ENCODE data around the gene BTBD2.

The BTBD2 gene

DNA sequence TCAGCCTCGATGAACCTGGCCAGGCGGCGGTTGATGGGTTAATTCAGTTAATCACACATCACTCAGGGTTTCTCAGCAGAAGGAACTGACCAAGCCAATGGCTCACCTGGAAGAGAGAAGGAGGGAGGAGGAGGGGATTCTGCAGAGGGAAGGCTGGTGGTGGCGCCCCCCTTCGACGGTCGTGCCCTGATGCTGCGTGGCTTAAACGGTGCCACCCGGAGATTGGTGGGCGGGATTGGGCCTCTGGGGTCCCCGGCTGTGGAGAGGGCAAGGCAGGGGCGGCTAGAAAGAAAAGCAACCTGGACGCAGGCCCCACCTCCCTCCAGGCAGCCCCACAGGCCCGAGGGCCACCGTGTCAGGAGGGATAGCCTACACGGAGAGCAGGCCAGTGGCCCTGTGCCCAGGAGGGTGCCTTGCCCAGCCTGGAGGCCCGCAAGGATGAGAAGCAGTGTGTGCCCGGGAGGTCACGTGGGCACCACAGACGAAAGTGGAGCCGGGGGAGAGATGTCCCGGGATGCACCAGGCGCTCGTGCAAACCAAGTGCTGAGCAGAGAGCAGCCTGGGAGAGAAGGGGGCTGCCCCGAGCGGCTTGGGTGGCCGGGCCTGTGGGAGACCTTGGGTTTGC is 58.5 kb downstream of the BTBD2 start:
- DNase-seq = no peak

DNA sequence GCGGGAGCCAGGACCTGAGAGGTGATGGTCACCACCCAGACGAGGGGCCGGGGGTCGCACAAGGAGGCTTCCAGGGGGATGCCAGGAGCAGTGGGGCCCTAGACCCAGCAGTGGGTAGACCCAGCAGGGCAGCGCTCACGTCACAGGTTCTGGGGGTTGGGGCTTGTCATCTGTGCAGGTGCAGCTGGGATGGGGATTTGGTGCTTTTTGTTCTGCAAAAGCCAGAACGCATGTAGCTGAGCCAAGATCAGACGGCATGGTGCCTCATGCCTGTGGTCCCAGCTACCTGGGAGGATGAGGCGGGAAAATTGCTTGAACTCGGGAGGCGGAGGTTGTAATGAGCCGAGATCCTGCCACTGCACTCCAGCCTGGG is 59.4 kb downstream of the BTBD2 start:
- no peak for DNase-seq

DNA sequence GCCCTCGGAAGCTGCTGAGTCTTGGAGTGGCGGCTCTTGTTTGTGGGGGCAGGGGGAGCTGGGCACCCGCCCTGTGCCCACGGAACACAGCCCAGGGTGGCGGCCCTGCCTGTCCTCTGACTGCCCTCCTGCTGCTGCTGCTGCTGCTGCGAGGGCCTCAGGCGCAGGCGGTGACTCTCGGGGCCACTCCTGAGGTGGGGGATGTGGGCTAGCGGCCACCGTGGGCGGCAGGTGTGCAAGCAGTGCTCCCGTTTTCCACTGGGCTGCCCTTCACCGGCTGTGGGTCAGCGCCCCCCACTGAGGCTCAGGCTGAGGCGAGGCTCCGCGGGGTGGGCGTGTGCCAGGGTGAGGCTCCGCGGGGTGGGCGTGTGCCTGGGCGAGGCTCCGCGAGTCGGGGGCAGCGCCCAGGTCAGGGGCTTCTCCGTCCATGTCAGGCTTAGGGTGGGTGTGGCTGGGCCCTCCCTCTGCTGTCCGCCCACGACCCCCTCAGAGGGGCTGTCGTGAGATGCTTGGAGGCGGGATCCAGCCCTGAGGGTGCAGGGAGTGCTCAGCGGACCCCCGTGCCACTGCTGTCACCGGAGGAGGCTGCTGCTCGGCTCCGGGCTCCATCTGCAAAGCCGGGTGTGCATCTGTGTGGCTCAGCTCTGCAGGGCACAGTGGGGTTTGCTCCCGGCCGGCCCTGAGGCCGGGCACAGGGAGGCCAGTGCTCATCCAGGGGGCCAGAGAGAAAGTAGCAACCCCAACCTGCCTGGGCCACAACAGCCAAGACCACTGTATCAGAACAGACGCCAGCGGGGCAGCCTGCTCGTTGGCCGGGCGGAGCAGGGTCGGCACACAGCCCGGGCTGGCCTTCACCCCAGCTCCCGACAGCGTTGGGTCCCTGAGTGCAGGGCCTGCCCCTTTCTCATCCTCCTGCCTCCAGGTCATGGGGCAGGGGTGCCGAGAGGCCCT is 60.1 kb downstream of the BTBD2 start:
- no peak for DNase-seq

DNA sequence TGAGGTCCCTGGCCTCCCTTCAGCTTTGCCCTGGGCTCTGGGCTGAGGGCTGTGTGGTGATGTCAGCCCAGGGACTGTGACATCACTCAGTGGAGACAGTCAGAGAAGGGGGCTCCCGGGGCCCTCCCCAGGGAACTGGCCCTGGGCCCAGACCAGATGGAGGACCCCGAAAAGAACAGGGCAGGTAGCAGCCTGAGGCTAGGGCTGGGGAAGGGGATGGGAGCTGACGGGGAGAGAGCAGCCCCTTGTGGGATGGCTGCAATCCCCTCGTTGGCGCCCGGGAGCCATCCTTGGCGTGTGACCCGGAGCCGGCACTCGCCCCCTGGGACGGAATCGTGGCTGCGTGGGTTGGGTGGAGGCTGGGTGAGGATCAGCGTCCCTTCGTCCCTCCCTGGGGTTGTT is 61.0 kb downstream of the BTBD2 start:
- DNase-seq = no peak

DNA sequence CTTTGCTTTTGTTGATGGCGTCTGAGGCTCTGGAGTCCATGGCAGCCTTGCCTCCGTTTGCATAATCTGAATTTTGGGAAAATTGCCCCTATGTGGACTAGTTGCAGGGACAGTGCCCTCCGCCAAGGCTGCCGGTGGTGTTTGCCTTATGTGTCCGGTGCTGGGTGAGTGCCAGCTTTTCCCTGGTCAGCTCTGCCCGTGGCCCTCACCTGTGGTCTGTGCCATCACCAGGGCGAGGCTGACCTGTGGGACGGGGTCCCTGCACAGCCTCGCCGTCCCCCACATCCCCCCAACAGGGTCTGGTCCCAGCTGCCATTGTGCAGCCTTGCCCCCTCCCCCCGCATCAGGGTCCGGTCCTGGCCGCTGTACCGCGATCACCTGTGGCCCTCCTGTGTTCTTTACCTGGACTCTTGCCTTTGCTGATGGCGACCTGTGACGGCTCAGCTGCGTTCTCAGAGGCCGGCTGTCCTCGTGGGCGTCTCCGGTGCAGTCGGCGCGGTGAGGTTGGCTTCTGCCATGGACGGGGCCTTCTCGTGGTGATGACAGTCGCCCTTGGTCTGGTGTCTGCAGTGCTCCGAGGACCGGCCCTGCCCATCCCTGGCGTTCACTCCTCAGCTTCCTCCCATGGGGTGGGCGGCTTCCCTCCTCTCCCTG is 61.9 kb downstream of the BTBD2 start:
- no peak for DNase-seq

DNA sequence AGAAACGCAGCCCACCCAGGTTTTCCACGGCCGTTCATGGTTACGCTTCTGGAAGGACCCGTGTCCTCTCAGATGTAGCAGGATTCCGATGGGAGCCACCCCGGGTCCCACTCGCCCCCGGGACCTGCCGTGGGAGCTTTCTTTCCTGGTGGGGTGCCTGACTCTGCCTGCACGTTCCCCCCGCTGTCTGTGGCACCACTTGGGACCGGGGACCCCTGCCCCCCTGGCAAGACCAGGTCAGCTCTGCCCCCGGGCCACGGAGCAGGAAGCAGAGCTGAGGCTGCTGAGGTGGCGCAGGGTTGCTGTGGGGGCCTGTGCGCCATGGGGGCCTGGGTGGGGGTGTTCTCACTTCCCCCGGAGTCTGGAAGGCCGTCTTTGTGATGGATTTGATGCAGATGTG is 62.5 kb downstream of the BTBD2 start:
- DNase-seq = no peak

DNA sequence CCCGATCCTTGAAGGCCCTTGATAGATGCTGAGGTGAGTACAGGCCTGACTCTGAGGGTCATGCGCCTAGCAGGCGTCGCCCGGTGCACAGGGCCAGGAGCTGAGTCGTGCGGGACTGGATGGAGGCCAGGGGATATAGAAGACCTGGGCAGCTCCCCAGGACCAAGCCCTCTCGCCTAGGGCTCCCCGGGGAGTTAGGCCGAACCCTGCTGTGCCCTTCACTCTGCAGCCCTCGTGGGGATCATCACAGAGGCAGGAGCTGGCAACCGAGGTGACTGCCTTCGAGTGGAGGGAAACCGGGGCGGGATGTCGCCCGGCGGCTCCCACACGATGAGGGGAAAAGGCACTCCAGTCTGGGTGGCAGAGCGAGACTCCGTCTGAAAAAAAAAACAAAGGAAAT is 62.9 kb downstream of the BTBD2 start:
- no peak for DNase-seq

DNA sequence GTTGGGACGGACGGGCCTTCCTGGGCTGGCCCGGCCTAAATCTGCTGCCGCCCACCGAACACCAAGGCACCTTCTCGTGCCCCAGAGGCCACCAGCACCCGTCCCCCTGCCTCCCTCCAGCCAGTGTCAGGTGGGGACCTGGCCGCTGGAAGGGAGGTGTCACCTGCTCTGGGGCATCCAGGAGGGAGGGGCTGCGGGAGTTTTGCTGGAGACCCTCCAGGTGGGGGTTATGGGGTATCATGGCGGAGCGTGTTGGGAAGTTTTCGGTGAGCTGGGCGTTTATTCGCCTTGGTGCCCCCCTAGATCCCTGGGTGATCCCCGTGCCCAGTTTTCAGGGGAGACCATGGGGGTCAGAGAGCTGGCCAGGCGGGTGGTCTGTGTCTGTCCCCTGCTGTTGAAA is 64.9 kb downstream of the BTBD2 start:
- DNase-seq = no peak

DNA sequence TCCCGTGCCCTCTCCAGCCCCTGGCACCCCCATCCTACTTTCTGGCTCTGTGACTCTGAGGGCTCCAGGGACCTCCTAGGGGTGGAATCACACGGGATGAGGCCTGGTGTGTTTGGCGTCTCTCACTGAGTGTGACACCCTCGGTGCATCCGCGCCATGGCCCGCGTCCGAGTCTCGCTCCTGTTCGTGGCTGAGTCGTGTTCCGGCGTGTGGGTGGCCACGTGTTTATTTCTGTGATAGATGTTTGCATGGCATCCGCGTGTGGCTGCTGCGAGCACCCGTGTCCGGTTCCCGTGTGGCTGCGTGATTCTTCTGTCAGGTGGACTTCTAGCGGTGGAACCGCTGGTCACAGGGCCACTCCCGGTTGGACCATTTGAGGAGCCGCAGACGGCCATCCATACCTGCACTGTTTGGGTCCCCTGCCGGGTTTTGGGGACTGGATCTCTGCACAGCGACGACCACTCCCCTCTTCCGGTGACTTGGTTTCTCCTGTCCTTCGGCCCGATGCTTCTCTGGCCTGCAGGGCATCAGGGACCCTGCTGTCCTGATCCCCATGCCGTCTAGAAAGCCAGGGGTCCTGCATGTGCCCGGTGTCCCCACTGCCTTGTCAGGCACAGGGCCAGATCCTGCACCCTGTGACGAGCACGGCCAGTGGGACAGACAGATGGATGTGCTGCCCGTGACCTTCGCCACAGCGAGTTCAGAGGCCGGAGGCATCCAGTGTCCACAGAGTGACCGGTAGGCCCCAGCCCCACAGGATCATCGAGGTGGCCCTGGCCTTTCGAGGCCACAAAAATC is 66.0 kb downstream of the BTBD2 start:
- DNase-seq = no peak

DNA sequence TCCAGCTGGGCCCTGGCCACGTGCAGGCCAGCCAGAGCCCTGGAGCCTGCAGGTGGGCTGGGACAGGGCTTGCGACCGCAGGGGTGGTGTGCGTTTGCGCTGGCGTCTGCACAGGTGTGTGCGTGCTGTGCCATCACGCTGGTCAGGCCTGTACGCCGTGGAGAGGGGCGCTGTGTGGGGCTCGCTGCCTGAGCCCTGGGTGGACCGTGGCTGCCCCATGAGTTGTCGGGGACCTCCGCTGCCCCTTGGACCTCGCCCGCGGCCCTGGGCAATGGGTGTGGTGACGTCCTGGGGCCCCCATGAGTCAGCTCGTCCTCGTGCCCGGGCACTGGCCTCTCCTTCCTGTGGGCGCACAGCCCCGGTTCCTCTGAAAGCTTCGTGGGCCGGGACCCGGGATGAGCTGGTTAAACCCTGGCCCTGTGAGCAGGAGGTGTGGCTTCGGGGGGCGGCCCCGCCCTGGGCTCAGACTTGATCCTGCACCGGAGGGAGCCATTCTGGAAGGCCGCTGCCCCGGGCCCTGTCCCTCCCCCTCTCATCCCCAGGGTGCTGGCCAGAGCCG is 67.8 kb downstream of the BTBD2 start:
- no peak for DNase-seq

DNA sequence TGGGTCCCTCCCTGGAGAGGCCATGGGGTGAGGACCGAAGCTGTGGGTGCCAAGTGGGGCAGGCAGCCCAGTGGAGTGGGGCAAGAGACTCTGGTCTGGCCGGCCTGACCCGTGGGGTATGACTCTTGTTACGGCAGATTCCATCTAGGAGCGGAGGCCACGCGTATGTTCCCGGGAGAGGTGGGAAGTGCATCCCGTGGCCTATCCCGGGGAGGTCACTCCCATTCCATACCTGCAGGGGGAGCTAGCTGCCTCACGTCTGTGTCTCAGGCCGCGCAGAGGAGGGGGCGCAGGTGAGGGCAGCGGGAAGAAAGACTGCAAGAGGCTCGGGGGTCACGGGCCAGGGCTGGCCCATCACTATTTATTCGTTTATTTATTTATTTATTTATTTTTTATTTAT is 69.6 kb downstream of the BTBD2 start:
- no peak for DNase-seq

DNA sequence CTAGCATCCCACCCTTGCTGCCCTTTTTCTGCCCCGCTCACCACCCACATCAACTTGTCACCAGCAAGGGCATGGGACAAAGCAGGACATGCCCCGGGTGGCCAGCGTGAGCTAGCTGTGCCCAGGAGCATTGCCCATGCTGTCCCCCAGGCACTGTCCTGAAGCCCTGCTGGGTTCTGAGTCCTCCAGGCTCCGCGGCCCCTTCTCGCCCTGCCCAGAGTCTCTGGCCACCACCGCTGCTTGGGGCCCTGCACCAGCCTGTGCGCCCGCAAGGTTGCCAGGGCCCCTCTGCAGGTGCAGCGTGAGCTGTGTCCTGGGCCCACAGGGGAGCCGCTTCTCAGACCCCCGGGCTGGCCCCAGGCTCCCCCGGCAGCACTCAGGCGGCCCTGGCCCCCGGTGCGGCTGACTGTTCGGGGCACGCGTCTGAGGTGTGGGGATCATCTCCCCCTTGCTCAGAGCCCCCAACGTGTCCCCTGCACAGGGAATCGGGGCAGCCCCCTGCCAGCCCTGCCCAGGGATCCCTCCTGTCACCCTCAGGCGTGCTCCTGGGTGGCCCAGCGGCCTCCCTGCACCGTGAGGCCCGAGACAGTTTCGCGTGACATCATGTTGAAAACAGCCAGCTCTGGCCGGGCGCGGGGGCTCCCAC is 70.5 kb downstream of the BTBD2 start:
- DNase-seq = no peak

DNA sequence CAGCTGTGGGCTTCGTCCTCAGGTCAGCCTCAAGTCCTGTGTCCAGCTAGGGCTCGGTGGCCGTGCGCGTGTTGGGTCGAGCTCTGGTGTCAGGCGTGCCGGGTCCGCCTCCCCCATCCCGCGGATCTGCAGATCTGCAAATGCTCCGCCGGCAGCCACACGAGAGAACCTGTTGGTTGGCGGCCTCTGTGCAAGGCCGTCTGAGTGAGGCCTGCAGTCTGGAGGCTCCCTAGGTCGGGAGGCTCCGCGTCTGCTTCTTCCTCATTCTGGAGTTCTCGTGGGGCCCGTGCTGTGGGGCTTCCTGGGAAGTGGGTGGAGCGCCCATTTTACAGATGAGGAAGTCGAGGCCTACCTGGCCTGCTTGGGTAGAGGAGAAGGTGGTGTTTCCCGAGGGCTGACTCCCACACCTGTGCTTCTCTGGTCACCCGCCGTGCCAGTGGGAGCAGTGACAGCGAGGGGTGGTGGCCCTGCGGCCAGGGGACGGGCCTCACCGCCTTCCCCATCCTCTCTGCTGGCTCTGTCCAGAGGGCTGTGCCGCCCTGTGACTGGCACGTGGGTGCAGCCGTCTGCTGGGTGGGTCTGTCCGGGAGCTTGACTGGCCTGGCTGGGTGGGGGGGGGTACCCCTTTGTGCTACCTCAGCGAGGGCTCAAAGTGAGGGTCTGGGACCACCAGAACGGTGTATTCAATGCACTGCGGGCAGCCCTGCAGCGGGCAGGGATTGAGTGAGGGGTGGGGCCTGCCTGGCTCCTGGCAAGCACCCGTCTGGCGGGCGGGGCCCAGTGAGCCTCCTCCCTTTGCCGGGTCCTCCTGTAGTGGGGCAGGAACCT is 71.2 kb downstream of the BTBD2 start:
- no peak for DNase-seq

DNA sequence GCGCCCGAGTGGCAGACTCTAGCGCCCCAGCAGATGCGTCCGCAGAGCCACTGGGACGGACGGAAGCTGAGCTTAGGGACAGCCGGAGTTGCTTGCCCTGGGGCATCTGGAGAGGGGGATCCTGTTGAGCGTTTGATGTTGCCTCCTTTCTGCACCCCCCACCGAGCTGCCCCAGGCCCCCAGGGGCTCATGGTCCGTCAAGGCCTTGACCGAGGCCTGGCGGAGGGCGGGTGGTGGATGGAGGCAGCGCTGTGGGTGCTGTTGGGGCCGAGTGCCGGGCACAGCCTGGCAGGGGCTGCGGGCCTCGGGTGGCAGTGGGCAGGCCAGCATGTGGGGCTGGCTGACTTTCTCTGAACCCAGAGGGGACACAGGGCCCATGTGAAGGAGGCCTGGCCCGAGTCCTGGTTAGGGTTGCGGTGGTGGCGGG is 71.8 kb downstream of the BTBD2 start:
- DNase-seq = no peak

DNA sequence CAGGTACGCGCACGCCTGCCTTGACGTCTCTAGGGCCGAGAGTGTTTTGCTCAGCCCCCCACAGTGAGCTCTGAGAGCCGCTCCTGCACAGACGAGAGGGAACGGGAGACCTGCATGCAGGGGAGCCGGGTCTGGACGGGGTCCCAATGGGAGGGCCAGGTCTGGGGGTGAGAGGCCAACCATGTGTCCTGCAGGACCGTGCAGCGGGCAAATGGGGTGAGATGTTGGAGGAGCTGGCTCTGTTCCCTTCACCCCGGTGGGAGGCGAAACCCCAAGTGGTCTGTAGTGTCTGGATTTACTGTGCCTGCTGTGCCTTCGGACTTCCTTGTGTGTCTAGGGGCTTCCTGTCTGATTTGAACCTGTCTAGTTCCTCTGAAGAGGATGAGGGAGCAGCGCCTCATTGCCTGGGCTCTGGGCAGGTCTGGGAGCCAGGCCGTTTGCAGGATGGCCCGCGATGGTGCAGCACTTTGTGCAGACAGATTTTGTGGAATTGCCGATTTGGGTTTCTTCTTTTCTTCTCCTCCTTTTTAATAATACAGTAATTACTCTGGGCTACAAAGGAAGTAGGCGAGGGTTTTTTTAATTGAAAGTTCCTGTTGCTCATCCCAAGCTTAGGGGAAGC is 72.5 kb downstream of the BTBD2 start:
- DNase-seq = no peak

DNA sequence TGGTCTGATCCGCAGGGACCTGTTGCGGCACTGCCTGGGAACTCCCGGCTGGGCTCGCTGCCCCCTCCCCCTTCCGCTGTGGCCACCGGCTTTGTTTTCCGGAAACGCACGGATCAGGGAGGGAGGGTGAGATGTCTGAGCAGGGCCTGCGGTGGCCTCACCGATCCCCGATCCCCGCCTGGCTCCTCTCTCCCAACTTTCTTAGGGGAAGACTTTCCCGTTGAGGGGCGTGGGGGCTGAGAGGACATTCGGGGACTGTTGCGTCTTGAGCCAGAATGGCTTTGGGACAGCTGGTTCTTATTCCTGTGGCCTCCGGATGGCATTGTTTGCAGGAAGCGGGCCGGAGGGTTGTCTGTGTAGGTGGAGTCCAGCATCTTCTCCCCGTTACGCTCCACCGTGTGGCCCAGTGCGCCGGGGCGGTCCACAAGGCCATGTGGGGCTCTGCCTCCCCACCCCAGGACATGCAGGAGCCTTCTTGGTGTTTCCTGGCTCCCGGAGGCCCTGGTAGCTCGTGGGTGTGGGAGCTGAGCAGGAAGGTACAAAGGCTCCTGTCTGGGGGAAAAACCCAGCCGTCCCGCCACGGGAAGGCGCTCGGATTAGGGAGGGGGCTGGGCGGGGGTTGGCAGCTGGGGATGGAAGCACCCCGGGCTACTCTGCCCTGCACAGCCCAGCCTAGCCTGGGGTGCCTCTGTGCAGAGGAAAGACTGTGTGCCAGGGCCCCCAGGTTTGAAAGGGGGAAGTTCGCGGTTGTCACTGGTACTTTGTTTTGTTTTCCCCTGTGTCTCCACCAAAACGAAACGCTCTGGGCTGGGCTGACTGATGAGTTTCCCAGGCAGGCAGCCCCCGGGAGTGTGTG is 73.2 kb downstream of the BTBD2 start:
- DNase-seq = peak; percentile 19

DNA sequence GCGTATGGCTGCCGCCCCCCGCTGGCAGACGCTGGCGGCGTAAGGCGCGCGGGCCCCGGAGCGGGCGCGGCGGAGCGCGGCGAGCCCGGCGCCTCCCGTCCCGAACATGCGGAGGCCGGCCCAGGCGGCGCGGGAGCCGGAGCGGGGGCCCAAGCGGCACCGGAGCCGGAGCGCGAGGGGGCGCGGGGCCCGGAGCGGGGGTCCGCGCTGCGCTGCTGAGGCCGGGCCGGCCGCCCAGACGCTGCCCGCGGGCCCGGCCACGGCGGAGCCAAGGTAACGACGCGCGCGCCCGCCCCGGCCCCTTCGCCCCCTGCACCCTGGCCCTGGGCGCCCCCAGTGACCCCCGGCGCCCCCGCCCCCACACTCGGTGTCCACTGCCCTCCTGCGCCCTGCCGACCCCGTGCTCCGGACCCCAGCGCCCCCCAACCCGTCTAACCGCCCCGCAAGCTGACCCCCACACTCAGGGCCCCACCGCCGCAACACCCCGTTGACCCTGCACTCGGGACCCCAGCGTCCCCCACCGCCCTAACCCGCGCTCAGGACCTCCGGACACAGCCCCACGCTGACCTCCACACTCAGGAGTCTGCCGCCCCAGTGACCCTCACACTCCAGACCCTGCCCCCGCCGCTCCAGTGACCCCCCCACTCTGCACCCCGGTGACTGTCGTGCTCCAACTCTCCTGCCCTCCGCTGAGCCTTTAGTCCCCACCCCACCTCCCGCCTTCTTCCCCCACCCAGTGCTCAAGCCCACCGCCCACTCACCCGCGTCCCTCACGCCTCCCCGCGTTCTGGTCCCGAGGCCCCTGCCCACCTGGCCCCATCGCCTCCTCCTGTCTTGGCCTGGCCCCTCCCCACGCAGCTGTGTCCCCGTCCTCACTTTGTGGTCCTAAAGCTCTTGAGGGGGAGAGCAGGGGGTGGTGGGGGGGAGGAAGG is 74.1 kb downstream of the BTBD2 start, which contains the start of gene CSNK1G2:
TSS of gene CSNK1G2 (plus strand) at position 27 of the 932 bp plus-strand sequence. CDS start 28,601 bp downstream, outside the sequence.
- DNase-seq = no peak

DNA sequence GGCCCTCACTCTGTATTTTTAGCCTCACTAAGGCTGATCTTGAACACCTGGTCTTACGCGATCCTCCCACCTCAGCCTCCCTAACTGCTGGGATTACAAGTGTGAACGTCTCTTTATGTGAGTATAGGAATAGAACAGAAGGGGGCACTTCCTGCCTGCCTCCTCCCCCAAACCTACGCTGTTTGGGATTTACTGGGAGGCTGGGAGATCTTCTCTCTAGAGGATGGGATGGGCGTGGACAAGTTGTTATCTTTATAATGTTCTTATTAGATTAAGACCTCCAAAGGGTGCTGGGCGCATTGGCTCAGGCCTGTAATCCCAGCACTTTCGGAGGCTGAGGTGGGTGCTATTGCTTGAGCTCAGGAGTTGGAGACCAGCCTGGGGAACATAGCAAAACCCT is 77.4 kb downstream of the BTBD2 start:
- no peak for DNase-seq

Data from NCI-H2107 (cell line).